ENCODE results near the gene NPL.

DNA sequence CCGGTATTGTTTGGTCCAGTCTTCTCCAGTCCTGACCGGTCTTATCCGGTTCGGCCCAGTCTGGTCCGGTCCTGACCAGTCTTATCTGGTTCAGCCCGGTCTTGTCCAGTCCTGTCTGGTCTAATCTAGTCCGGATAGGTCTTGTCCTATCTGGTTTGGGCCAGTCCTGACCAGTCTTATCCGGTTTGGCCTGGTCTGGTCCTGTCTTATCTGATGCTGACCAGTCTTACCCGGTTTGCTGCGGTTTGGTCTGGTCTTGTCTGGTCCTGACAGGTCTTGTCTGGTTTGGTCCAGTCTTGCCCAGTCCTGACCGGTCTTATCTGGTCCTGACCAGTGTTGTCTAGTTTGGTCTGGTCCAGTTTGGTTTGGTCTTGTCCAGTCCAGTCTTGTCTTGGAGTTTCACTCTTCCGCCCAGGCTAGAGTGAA is 79.7 kb downstream of the NPL start:
- TF ChIP-seq, protein P1, sequence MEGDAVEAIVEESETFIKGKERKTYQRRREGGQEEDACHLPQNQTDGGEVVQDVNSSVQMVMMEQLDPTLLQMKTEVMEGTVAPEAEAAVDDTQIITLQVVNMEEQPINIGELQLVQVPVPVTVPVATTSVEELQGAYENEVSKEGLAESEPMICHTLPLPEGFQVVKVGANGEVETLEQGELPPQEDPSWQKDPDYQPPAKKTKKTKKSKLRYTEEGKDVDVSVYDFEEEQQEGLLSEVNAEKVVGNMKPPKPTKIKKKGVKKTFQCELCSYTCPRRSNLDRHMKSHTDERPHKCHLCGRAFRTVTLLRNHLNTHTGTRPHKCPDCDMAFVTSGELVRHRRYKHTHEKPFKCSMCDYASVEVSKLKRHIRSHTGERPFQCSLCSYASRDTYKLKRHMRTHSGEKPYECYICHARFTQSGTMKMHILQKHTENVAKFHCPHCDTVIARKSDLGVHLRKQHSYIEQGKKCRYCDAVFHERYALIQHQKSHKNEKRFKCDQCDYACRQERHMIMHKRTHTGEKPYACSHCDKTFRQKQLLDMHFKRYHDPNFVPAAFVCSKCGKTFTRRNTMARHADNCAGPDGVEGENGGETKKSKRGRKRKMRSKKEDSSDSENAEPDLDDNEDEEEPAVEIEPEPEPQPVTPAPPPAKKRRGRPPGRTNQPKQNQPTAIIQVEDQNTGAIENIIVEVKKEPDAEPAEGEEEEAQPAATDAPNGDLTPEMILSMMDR (IDR thresholded peaks at IDR 0.05) = no peak
- no peak for TF ChIP-seq POLR2A (IDR thresholded peaks at IDR 0.05)
- TF ChIP-seq POLR2AphosphoS5 (IDR thresholded peaks at IDR 0.05) = no peak
